ENCODE data around the gene MTRFR.
"Not testable (repeated sequence)": the region's sequence is repeated elsewhere in the genome, so short reads cannot be mapped to it uniquely, and the experiment has no call there.

The MTRFR gene

DNA sequence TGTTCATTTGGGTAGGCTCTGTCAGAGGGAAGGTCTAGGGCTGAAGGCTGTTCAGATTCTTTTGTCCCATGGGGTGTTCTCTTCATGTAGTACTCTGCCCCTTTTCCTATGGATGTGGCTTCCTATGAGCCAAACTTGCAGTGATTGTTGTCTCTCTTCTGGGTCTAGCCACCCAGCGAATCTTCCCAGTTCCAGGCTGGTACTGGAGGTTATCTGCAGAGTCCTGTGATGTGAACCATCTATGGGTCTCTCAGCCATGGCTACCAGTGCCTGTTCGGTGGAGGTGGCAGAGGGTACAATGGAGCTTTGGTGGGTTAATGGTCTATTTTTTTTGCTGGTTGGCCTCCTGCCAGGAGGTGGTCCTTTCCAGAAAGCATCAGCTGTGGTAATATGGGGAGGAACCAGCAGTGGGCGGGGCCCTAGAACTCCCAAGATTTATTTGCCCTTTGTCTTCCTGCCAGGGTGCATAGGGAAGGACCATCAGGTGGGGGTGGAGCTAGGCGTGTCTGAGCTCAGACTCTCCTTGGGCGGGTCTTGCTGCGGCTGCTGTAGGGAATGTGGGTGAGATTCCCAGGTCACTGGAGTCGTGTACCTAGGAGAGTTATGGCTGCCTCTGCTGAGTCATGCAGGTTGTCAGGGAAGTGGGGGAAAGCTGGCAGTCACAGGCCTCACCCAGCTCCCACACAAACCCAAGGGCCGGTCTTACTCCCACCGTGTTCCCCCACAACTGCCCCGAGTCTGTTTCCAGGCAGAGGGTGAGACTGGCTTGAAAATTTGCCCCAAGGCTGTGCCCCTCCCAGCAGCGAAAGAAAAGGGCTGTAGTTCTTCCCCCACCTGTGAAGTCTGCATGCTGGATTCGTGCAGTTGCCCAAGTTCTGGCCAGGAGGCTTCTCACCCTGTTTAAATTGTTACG, 17.5 kb downstream of the MTRFR start:
- no peak for DNase-seq

DNA sequence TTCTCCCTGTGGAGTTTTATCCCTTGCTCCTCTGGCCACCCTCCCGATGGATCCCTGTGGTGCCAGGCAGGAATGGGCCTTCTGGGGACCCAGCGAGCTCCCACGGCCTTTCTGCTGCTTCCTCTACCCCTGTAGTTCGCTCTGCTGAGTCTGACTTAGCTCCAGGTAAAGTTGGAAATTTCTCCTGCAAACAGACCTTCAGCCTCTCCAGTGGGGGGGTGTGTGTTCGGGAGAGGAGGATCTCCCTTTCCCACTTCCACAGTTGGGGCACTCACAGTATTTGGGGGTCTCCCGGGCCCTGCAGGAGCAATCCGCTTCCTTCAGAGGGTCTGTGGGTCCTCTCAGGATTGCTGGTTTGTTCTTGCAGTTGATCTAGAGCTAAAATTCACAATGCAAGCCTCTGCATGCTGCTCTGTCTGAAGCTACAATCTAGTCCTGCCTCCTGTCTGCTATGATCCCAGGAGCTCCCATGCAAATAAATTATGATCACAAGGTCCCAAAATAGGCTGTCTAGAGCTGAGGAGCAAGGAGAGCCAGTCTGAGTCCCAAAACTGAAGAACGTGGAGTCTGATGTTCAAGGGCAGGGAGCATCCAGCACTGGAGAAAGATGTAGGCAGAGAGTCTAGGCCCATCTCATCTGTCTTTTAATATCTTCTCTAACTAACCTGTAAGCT, 18.3 kb downstream of the MTRFR start:
- no peak for DNase-seq

DNA sequence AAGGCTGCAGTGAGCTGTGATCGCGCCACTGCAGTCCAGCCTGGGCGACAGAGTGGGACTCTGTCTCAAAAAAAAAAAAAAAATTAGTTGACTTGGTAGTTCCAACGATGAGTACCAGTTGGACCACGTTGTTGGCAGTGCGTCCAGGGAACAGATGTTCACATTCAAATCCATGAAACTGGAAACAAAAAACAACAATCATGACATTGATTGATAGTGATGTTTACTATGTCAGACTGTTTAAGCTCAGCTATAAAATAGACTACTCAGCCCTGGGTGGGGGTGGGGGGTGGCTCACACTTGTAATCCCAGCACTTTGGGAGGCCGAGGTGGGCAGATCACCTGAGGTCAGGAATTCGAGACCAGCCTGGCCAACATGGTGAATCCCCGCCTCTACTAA, 19.1 kb downstream of the MTRFR start:
- DNase-seq, result not testable (repeated sequence)

DNA sequence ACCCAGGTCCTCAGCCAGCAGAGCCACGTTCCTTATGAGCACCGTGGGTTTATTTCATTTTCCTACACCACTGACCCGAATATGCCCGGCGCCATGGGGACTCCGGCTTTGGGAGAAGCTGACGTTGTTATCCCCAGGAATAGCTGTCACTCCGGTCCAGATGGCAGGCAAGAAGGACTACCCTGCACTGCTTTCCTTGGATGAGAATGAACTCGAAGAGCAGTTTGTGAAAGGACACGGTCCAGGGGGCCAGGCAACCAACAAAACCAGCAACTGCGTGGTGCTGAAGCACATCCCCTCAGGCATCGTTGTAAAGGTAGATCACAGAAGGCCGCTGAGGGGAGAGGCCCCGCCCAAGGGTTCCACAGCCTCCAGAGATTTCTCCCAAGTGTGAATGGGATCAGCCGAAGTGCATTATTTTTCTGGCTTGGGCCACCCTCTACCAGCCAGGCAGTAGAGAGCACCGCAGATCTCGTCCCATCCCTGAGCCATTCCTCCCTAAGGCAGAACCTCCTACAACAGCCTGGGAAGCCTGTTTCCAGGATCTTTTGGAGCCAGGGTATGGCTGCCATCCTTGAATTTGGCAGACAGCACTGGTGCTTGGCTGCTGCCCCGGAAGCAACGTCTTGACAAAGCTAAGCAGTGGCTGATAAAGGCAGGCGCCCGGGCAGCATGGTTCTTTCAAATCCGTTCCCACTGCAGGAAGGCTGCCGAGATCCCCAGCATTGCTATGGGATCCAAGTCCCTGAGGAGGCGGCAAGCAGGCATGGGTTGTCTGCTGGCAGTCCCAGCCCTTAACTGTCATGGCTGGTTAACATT, 20.6 kb downstream of the MTRFR start:
- no peak for DNase-seq

DNA sequence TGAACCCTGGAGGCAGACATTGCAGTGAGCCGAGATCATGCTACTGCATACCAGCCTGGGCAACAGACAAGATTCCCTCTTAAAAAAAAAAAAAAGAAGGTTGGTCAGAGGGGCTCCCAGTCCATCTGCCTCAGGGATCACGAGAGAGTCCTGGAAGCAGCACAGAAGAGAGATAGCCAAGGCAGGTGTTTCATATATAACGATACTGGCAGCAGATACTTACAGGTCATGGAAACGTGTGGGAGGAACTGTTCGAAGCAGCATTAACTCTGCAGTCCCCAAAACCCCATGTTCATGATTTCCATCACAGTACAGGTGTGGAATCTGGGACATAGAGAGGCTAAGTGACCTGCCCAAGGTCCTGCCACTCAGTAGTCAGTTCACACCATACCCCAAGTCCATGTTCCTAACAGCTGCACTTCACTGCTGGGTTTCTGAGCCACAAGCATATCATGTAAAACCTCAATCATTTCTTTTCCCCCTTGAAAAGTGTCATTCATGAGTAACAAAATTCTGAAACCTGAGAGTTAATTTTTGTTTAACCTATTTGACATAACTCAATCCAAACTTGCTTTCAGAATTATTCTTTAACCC, 21.7 kb downstream of the MTRFR start:
- DNase-seq, result no peak

DNA sequence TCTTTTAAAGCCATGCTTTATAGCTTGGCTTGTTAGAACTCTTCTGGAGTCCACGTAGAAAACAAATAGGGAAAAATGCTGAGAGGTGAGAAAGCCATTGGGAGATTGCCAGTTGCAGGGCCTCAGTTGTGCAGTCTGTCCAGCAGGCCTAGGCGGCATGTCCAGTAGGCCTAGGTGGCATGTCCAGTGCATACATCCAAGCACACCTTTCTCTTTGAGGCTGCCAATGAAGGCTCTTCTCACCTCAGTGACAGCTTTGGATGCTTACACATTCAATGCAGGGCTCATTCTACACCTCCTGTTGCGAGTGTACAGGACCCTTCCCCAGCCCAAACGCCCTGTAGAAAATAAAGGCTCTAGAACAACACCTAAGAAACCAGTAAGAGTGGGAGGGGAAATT, 25.4 kb downstream of the MTRFR start:
- DNase-seq, result no peak

DNA sequence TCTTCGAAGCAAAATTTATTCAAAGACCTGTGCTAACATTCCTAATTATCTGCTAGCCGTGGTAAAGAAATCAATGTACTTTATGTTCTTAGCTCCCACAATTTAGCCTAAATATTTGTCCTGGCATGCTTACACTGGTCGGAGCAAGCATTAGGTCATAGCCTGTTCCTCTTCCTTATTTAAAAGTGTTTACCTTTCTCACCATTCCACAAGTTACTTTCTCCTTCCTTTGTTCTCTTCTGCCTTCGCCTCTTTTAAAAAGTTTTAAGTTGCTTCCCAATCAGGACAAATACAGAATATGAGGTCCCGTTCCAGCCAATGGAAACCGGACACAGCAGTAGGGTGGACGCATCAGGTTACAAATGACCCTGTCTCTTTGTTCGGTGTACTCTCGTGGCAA, 26.8 kb downstream of the MTRFR start:
- no peak for DNase-seq

DNA sequence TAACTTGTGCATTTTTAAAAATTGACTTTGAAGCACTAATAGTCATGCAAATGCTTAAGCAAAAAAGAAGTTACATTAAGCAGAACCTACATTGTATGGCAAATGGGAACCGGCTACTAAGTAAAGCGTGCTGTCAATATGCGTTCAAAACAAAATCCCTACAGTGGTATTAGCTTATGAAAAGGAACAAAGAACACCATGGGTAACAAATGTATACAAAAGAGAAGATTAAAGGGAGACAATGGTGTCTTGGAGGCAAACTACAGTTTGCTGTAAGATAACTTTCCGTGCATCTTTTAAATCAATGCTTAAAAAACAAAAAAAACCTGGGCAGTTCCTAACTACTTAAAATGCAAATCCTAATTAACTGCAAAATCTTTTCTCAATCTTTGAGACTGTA, 28.0 kb downstream of the MTRFR start:
- no peak for DNase-seq

DNA sequence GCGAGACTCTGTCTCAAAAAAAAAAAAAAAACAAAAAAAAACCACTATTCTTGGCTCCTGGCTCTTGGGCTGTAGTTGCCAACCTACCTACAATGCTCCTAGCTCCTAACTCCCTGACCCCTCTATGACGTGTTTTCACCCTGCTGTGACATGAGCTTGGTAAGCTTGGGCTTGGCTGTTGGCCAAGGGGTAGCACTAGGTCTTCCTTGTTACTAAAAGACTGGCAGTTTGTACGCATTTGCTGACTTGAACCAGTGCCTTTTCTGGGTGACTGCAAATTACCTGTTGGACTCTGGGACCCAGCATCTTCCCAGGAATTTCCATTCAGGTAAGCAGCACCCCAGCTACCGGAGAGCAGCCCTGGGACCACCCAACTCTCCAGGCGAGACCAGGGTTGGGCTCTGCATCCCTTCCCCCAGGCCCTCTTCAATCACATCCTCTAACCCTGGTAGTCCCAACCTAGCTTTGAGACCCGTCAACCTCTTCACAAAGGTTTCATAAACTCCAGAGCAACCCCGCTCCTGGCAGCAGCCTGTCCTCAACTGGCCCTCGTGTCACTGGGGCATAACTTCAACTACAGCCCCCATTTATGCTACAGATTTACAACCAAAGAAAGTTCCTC, 30.1 kb downstream of the MTRFR start:
- DNase-seq, result no peak

DNA sequence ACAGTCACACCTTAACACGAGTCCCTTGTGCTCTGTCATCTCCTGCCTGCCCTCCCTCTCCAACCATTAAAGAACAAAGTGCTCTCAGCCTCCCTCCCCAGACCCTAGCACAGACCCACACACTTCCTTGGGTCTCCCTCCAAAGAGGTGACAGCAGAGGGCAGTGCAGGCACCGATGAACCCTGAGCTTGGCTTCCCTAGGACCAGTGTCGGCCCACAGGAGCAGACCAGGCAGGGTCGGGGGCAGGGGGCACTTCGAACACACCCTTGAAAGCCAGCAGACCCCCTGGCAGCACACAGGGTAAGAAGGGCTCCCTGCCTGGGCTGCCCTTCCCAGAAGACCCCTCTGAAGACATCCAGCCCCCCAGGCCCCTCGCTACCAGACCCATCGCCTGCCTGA, 31.4 kb downstream of the MTRFR start:
- no peak for DNase-seq

DNA sequence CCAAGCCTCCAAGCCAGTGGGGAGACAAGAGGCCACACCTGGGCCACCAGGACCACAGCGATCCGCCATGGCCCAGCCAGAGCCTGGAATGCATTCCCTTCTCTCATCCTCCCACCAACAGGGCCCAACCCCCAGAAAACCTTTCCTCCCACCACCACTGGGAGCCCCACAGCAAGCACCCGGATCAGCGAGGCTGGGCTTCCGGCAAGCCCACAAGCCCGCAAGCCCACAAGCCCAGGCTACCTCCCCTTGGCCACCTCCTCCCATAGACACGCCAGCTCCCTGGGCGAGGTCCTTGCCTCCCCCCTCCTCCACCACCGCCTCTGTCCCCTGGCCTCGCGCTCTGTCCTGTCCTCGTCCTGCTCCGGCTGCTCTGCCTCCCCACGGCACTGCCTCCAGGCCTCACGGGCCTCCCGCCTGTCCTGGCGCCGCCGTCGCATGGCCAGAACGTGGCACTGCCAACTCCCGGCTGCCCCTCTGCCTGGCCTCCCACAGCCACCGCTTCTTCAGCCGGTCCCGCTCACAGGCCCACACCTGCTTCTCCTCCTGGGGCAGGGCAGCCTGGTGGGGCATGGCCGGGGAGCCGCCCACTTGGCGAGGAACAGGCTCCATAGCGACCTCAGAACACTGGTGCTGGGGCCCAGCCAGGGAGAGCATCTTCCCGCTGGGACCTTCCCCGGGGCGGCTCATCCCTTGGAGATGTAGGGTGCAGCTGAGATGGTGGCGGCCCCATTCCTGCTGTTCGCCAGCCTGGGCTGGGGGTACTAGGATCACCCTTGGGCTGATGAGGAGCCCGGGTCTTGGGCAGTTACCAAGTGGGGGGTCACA, 32.8 kb downstream of the MTRFR start:
- no peak for DNase-seq

DNA sequence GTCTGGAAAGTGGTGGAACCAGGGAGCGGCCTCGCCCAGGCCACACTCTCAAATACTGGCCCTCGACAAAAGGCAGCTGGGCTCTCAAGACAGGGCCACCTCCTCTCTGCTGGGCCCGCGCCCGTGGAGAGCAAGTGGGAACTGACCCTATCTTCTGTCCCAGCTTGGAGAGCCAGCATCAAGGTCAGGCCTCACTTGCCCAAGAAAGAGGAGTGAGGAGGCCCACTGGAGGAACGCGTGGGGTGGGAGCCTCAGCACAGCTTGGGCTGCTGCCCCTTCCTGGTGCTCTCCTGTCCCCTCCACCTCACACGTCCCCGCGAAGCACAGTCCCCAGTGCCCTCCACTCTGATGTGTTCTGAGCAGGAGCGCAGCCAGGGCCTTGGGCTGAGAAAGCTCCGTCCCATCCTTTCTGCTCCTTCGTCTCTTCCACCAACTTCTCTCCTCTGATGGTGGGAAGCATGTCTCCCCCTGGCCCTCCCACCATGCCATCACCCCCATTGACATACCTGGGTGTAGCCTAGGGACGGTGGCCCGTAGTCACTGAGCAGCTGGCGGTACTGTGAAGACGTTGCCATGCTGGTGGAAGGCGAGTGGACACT, 33.5 kb downstream of the MTRFR start:
- DNase-seq, result no peak

DNA sequence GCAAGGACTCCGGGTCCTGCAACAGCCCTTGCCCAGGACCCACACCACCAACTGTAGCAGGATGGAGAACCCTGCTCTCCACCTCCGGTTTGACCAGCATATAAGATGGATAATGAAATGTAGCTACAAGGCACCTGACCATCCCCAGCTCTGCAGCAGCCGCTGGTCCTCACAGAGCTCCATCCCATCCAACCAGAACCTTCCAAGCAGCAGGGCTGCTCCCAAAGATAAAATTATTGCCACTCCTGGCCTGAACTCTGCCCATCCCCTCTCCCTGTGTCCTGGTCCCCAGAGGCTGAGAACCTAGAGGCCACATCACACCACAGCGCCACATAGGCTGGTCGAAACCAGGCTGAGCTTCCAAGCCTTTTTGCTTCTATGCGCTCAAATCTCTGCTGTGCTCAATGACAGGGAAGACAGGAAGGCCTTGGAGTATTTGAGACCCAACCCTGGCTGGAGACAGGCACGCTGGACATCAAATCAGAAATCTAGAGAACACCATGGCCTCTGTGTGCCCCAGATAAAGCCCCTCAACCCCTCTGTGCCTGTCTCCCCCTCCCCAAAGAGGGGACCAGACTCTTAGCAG, 34.2 kb downstream of the MTRFR start:
- DNase-seq, result no peak

DNA sequence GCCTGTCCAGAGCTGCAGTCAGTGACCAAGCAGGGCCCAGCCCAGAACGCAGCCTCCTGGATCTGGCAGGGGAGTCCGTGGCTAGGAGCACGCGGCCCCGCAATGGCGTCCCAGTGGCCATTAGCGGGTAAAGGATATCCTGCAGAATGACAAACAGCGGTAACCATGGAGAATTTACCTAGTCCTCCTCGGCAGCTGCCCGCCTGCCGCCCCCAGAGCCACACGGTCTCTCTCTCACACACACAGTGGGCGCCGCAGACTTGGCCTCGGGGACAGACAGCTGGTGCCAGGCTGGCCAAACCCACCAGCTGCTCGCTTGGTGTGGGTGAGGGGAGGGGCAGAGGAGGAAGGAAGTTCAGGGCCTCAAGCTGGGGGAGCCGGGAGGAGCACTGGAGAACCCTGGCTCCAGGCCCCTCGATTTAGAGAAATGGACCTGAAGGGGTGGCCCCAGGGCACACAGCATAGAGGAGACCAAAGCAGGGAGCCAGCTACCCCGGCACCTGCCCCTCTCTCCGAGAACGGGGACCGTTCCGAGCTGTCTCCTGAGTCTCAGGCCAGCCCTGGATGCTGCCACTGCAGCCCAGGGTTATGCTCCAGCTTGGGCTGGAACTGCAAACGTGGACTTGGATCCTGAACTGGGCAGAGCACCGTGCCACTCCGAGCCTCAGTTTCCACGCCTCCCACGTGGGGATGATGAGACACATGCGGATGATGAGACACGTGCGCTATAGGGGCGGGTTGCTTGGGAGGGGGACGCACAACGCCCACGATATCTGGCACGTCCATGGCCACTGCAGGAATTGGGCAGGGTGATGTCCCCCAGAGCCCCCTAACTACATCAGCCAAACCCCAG, 35.0 kb downstream of the MTRFR start:
- DNase-seq, result no peak

DNA sequence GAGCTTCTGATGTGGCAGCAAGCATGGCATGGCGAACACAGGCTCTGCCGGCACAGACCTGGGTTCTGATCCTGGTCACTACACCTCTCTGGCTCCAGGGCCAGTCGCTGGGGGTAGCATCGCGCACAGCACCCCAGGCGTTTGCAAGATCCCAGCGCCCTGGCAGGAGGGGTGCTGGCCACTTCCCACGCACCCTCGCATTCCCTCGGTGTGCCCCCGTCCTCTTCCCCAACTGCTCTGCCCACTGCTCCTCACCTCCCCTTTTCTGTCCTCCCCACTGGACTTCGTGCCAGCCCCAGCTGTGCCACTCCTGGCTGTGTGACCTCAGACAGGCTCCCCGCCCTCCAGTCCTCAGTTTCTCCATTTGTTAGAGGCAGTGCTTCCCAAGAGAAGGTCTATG, 35.6 kb downstream of the MTRFR start:
- no peak for DNase-seq

DNA sequence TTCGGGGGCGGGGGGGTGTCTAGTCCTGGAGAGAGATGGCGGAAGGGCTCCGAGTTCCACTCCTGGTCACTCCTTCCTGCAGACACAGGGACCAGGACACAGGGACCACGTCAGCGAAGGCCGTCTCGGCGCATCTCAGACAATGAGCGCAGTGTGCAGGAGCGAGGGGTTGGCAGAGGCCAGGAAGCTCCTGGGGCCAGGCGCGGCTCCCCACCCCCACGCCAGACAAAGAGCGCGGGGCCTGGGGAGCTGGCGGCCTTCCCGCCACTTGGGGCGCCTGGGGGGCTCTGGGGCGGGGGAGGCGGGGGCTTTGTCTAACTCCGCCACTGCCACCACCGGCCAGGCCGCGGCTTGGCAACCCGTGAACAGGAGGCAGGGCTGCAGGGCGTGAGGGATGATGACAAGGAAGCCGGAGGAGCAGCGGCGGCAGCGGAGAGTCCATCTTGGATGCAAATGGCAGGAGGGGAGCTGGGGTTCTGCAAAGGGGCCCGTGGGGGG, 36.2 kb downstream of the MTRFR start:
- peak; percentile 14 for DNase-seq

DNA sequence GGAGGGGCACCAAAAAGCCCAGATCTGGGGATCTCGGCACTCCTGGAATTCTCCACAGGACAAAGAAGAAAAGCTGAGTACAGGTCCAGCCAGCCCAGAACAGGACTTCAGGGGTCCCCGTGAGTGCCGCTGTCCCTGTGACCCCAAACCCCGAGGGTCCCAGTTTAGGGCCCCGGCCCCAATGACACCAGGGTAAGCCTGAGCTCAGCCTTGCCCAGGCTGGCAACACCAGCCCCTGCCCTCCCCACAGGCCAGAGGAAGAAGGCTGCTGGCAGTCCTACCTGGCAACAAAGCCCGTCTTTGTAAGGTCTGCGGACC, 36.6 kb downstream of the MTRFR start:
- DNase-seq, result no peak

DNA sequence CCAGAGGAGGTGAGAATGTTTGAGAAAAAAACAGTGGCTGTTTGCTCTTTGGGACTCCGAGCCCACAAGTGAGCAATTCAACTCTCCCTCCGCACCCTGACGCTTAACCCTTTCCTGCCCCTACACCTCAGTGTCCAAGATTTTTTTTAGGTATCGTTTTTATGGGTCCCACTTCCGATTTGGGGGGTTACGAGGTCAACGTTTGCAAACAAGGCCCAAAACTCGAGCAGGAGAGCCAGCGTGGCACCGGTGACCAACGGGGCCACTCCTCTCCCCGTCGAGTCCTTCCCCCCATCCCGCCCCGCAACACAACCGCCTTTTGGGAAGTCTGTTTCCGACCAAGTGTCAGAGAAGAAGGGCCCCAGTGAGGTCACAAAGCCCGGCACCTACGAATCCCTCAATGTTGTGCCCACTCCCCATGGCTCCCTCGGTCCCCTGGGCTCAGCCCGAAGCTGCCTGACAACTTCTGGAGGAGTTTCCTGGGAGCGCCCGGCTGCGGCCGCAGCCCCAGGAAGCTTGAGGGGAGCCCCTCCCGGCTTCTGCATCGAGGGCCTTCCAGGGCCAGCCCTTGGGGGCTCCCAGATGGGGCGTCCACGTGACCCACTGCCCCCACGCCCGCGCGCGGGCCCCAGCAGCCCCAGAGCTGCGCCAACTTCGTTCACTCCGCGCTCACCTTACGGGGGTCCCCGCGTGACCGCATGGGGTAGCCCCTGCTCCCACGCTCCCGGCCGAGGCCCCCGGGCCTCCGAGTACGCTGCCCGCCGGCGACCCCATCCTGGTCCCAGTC, 37.2 kb downstream of the MTRFR start:
- DNase-seq, result peak; percentile 8
